ENCODE data around the gene P4HA2. TPM values are rescaled to one million over a fixed set of nuclear protein-coding genes. Genes with fewer than 3 reads are reported as not detected.
A peak's percentile ranks its signal among the peaks of the same experiment; 100 is the strongest.

Gene P4HA2
- total RNA-seq, 2 experiments from 2014 or later, result 6.1 to 8.9 TPM

DNA sequence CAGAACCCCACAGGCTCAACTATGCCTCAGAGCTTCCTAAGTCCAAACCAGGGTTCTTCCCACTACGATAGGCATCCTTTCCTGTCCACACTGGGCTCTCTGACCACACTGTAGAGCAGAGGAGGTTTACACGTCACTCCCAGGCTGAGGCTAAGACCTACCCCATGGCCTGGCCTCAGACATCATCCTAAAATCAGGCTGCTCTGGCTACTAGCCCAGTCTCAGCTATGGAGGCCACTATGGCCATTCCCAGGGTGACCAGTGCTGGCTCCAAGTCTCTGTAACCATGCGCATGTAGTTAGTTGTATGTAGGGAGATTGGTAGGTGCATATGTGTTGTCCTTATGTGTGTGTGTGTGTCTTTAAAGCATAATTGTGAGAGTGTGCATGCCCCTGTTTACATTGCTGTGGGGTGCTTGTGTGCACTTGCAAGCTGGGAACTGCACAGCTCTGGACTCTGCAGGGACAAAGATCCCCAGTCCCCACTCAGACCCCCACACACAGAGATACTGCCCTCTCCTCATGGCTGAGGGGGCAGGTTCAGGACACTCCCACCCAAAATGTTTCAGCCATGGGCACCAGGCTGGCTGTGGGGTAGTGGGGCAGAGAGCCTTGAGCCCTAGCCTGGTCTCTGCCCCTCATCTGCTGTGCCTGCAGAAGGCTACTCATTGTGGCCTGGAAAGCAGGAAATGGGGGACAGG lies 42.1 kb upstream of the P4HA2 start:
- Mint-ChIP-seq H3K36me3 (ENCODE audit: low read depth) (no peaks in the 10 kb centered on the region), H3K27me3 (peaks cover 18% of the 10 kb centered on the region), H3K27ac (no peak overlapping the region), H3K4me3 (no peak overlapping the region), H3K9me3 (ENCODE audit: low read depth) (no peaks in the 10 kb centered on the region), H3K4me1 (peaks cover 3% of the 10 kb centered on the region)
- DNase-seq, result no peak
- ATAC-seq, result no peak
- intact Hi-C loops (cut with DNase I, micrococcal nuclease), result loop anchor here in 1 of 2 experiments (5.0 kb wide), 2 partner anchors 98 to 202 kb away; partner anchors contain the start of gene SLC22A5
- ChIA-PET POLR2A (no interaction called here), CTCF (interaction anchor here (0.6 kb wide), 1 partner anchor 19 kb away, joined by 3 read pairs; no protein-coding TSS in a partner anchor)

DNA sequence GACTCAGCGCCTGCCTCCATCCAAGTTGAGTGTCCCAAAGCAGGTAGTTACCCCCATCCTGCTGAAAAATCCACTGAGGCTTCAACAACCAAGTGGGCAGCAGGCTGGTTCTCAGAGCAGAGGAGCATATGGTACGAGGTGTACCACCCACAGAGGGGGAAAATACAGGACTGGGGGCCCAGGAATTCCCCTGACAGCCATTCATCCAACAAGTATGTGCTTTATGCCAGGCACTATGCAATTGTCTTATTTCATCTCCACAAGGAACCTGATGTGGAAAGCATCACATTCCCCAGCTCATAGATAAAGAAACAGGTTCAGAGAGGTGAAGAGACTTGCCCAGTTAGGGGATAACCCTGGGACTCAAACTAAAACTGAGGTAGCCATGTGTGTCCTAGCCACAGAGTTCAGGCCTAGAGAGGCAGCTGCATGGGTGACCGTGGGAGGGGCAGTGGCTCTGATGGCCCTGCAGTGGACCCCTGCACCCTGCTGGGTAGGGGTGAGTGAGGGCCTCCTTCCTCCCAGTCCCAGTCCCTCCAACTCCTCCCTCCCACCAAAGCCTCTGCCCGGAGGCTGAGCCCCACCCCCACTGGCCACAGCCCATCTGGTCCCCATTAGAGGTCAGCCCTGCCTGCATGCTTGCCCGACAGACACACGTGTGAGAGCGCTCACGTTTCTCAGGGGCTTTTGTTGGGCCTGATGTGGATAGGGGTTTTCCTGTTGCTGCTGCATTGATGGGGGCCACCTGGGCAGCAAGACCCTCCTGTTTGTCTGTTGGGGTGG lies 41.3 kb upstream of the P4HA2 start:
- Mint-ChIP-seq H3K4me3 (no peak overlapping the region), H3K4me1 (peaks cover 10% of the 10 kb centered on the region), H3K36me3 (ENCODE audit: low read depth) (no peaks in the 10 kb centered on the region), H3K27ac (no peak overlapping the region), H3K27me3 (peaks cover 16% of the 10 kb centered on the region), H3K9me3 (ENCODE audit: low read depth) (no peaks in the 10 kb centered on the region)
- ATAC-seq, result no peak
- no peak for DNase-seq
- CTCF ChIA-PET, result interaction anchor here (0.6 to 0.8 kb wide), 3 partner anchors 14 to 62 kb away, joined by 3 read pairs; no protein-coding TSS in a partner anchor
- intact Hi-C loops (cut with DNase I, micrococcal nuclease), result no loop called here
- POLR2A ChIA-PET, result no interaction called here

DNA sequence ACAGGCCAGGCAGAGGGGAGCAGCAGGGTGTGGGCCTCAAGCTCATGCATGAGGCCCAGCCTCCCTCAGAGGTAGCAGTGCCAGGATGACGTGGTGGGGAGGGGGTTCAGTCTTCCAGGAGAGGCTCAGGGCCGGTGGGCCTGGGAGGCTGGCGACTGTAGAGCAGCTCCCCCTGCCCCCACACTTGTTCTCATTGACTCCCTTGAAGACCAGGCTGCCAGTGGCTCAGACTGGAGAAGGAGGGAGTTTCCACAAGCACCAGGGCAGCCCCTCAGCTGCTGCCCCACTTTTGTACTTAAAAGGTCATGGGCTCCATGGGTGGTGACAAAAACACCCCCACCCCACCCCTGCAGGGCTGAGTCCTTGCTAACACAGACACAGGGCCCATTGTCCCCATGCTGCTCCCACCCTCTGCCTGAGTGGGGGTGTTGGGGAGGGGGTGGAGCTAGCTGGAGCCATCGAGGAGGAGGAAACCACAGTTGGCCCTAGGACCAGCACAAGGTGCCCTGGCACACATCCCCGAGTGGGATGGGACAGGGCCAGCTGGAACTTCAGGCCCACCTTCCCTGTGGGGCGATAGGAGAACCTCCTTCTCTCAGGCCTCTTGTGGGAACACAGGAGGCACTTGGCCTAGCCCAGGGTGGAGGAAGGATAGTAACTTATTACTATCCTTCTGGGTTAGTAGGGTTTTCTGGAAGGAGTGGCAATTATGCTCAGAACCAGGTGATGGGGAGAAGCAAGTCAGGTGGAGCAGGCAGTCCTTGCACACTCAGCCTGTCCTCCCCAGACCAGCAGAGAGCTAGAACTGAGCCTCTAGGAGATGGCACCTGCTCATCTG lies 40.5 kb upstream of the P4HA2 start:
- no peak for DNase-seq
- ATAC-seq, result no peak
- Mint-ChIP-seq H3K9me3 (ENCODE audit: low read depth) (no peaks in the 10 kb centered on the region), H3K4me1 (peaks cover 16% of the 10 kb centered on the region), H3K27ac (no peak overlapping the region), H3K27me3 (peaks cover 8% of the 10 kb centered on the region), H3K4me3 (no peak overlapping the region), H3K36me3 (ENCODE audit: low read depth) (no peaks in the 10 kb centered on the region)
- ChIA-PET POLR2A (no interaction called here), CTCF (interaction anchor here (0.6 to 0.8 kb wide), 5 partner anchors 13 to 231 kb away, joined by 3 read pairs; no protein-coding TSS in a partner anchor)
- intact Hi-C loops (cut with DNase I, micrococcal nuclease), result no loop called here

DNA sequence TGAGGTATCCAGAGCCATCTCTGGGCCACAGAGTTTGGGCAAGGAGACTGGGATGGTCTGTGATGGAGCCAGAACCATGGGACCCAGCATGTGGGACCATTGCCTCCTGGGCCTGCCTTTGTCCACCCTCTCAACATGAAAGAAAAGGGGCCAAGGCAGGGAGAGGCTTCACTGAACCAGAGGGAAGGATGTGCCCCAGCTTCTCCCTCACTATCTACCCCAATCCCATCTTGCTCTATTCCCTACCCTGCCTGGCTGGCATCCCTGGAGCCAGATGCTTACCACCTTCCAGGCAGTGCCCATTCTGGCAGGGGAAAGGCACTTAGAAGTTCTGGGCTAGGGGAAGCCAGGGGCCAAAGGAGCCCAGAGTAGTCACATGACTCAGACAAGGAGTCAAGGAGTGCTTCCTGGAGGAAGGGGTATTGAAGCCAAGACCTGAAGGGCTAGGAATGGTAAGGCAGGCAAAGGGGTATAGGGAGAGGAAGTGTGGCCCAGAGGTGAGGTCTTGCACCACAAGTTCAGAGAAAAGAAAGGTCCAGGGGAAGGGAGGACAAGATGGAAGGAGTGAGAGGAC lies 39.6 kb upstream of the P4HA2 start:
- intact Hi-C loops (cut with DNase I, micrococcal nuclease), result no loop called here
- POLR2A ChIA-PET, result no interaction called here
- DNase-seq (no peak), ATAC-seq (no peak)
- Mint-ChIP-seq H3K9me3 (ENCODE audit: low read depth) (no peaks in the 10 kb centered on the region), H3K36me3 (ENCODE audit: low read depth) (no peaks in the 10 kb centered on the region), H3K27me3 (peaks cover 2% of the 10 kb centered on the region), H3K4me3 (no peak overlapping the region), H3K4me1 (peaks cover 17% of the 10 kb centered on the region), H3K27ac (no peak overlapping the region)
- CTCF ChIA-PET, result no interaction called here

DNA sequence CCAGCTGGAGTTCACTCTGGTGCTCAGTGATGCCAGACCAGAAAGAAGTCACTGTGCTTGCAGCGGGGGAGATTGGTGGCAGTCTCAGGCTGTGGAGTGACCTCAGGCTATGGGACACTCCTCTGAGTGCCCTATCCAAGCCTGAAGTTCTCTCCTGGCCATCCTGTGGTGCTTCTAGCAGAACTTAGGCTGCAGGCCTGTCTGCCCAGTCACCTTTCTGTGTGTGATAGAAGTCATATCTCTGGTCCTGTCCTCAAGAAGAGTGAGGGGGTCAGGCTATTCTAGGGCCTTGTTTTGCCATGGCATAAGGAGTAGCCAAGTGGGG lies 39.1 kb upstream of the P4HA2 start:
- Mint-ChIP-seq H3K36me3 (ENCODE audit: low read depth) (no peaks in the 10 kb centered on the region), H3K27me3 (no peaks in the 10 kb centered on the region), H3K4me3 (no peak overlapping the region), H3K4me1 (peaks cover 17% of the 10 kb centered on the region), H3K9me3 (ENCODE audit: low read depth) (no peaks in the 10 kb centered on the region), H3K27ac (no peak overlapping the region)
- ATAC-seq, result no peak
- CTCF ChIA-PET, result no interaction called here
- intact Hi-C loops (cut with DNase I, micrococcal nuclease), result no loop called here
- POLR2A ChIA-PET, result no interaction called here
- DNase-seq, result no peak

DNA sequence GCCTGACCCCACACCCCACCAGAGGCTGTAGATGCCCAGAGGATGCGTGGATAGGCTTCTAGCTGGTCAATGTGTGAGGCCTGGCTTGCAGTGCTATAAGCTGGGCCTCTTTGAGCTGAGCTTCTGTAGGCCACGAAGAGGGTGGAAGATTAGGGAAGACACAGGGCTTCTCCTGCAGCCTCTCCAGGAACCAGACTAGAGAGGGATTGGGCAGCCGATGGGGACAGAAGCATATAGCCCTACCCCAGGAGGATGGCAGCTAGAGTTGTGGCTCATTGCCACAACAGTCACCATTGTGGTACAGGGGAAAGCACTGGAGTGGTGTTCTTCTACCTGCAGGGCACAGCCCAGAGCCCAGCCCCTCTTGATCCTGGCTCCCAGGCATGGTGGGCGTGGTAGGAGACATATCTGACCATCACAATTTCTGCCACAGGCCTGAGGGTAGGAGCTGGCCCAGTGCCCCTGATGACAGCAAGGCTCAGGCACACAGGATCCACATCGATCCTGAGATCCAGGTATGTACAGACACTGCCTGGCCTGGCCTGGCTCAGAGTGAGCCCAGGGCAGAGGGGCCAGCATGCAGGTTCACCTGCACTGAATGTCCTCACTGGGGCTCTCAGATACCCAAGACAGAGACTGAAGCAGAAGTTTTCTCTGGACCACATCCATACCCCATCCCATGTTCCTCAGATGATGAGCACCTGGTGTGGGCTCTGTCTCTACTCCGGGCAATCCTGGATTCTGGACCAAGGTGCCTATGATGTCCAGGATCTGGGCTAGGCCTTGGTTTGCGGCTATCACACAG lies 38.6 kb upstream of the P4HA2 start:
- no peak overlapping the region for H3K4me3 Mint-ChIP-seq
- no peak overlapping the region for H3K27ac Mint-ChIP-seq
- ATAC-seq (no peak), DNase-seq (no peak)
- no peaks in the 10 kb centered on the region for H3K27me3 Mint-ChIP-seq
- no peaks in the 10 kb centered on the region for H3K36me3 Mint-ChIP-seq (ENCODE audit: low read depth)
- ChIA-PET POLR2A (no interaction called here), CTCF (no interaction called here)
- intact Hi-C loops (cut with DNase I, micrococcal nuclease), result no loop called here
- peaks cover 14% of the 10 kb centered on the region for H3K4me1 Mint-ChIP-seq
- no peaks in the 10 kb centered on the region for H3K9me3 Mint-ChIP-seq (ENCODE audit: low read depth)

DNA sequence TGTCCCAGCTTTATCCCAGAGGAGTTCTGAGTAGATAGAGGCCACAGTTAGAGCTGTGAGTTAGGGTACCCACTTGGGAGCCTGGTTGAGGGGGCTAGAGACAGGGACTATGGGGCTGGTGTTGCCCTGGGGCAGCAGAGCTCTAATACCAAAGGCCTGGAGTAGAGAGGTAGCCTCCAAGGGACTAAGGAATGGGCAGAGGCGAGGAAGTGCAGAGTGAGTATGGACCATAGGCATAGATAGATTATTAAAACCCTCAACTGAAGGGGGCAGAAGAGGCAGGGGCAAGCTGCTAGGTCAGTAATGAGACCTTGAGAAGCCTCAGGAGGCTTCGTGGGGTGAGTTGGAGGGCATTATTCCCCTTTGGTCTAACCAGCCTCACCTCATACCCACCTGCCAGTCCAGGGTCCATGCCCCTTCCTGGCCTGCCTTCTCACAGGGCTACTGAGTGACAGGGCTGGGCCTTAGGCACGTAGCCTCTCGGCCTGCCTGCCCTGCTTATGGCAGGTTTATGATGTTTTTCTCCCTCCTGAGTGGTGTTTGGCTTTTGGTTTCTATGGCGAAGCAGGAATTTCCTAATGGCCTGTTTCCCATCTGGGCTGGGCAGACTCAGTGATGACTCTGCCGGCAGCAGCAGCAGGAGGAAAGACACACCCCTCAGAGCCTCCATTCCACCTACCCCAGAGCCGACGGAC lies 37.8 kb upstream of the P4HA2 start:
- Mint-ChIP-seq H3K36me3 (ENCODE audit: low read depth) (no peaks in the 10 kb centered on the region), H3K4me3 (no peak overlapping the region), H3K27ac (no peak overlapping the region), H3K27me3 (no peaks in the 10 kb centered on the region), H3K9me3 (ENCODE audit: low read depth) (no peaks in the 10 kb centered on the region), H3K4me1 (peaks cover 19% of the 10 kb centered on the region)
- no peak for DNase-seq
- intact Hi-C loops (cut with DNase I, micrococcal nuclease), result no loop called here
- ChIA-PET CTCF (interaction anchor here (0.5 kb wide), 1 partner anchor 25 kb away, joined by 3 read pairs; no protein-coding TSS in a partner anchor), POLR2A (no interaction called here)
- no peak for ATAC-seq

DNA sequence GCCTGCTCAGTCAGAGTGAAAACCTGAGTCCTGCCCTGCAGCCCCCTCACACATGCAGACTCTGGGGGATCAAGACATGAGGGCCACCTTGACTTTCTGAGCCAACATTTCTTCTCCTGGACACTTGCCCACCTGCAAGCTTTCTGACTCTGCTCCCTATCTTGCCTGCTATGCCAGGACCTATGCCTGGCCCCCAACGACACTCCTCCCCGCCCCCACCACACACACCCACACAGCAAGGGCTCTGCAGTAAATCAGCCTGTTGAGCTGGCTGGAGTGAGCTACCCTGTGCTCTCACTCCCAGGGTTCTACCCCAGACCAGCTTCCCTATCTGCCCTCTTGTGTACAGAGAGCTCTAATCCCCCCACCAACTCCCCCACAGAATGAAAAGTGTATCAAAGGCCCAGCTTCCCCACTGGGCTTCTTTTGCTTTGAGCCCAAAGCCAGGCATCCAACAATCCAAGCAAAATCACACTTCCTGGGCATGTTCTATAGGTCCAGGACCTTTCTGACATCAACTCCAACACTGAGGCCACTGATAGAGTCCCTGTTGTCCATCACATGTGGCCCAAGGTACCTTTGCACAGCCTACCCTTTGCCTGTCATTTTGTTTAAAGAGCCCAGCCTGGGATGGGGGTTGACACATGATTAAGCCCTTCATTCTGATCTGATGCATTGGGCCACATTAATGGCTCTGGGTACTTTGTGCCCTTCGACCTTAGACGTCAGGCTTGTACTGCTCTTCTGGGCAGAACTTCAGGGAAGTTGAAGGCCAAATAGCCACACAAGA lies 37.1 kb upstream of the P4HA2 start:
- Mint-ChIP-seq H3K4me1 (peaks cover 26% of the 10 kb centered on the region), H3K36me3 (ENCODE audit: low read depth) (no peaks in the 10 kb centered on the region), H3K9me3 (ENCODE audit: low read depth) (no peaks in the 10 kb centered on the region), H3K4me3 (no peak overlapping the region), H3K27ac (no peak overlapping the region), H3K27me3 (no peaks in the 10 kb centered on the region)
- DNase-seq (no peak), ATAC-seq (no peak)
- CTCF ChIA-PET, result interaction anchor here (0.5 to 1.5 kb wide), 6 partner anchors 9 to 77 kb away, joined by 3 to 5 read pairs (median 4); no protein-coding TSS in a partner anchor
- POLR2A ChIA-PET, result no interaction called here
- intact Hi-C loops (cut with DNase I, micrococcal nuclease), result no loop called here

DNA sequence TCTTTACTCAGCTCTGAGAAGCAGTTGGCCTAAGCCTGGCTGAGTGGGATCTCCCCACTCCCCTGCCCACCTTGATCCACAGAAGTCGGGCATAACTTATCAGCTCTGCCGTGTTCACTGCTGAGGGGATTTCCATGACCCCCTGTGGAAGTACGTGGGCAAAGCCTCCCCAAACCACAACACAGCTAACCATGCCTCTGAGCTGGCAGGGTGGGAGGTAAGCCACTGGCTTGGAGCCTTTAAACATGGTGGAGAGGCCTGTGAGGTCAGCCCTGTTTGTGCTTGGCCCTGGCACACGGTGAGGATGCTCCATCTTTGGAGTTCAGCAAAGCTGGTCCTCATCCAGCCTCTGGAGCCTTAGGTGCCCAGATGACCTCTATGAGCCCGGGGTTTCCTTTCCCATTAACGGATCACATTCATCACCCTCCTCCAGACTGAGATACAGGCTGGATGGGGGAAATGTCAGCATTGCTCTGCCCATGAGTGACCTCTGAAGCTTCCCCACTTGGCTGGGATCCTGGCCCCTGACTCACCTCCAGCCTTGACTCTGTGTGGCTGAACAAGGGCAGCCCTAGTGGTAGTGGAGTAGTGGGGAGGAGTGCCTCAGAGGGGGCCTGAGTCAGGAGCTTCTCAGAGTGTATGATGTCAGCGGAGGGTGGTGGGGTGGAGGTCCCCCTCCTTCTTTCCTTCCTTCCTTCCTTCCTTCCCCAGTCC lies 36.1 kb upstream of the P4HA2 start:
- ATAC-seq, result peak; percentile 57
- Mint-ChIP-seq H3K9me3 (ENCODE audit: low read depth) (no peaks in the 10 kb centered on the region), H3K27ac (no peak overlapping the region), H3K36me3 (ENCODE audit: low read depth) (no peaks in the 10 kb centered on the region), H3K27me3 (no peaks in the 10 kb centered on the region), H3K4me3 (no peak overlapping the region), H3K4me1 (peaks cover 27% of the 10 kb centered on the region)
- intact Hi-C loops (cut with DNase I, micrococcal nuclease), result no loop called here
- POLR2A ChIA-PET, result interaction anchor here (1.0 kb wide), 1 partner anchor 30 kb away, joined by 3 read pairs; the partner anchor contains the start of gene SLC22A4
- CTCF ChIA-PET, result interaction anchor here (0.6 to 1.8 kb wide), 5 partner anchors 9 to 1135 kb away, joined by 3 to 7 read pairs (median 4); no protein-coding TSS in a partner anchor
- DNase-seq, result peak; percentile 37
